Activated naive CD8-positive, alpha-beta T cell (primary cell): ENCODE data around the gene ZC3H18.

Experiments used
- H3K27ac Mint-ChIP-seq: one replicate; pipeline ENCODE4 v1.8.0; 2021; ENCODE audit warnings: mixed read lengths
- H3K27me3 Mint-ChIP-seq: one replicate; pipeline ENCODE4 v1.8.0; 2021; ENCODE audit warnings: mixed read lengths
- H3K36me3 Mint-ChIP-seq: one replicate; pipeline ENCODE4 v1.8.0; 2021; ENCODE audit warnings: mixed read lengths
- H3K4me1 Mint-ChIP-seq: one replicate; pipeline ENCODE4 v1.8.0; 2021; ENCODE audit warnings: low read depth, mixed read lengths
- H3K4me3 Mint-ChIP-seq: one replicate; pipeline ENCODE4 v1.8.0; 2021; ENCODE audit warnings: mild to moderate bottlenecking, mixed read lengths
- H3K9me3 Mint-ChIP-seq: one replicate; pipeline ENCODE4 v1.8.0; 2021; ENCODE audit warnings: low read depth, mixed read lengths

ZC3H18 gene

GRCh38 chr16:88610909-88611812 is 41.0 kb downstream of the ZC3H18 start:
- Mint-ChIP-seq H3K4me1 (peaks cover 10% of the 10 kb centered on the region), H3K9me3 (no peaks in the 10 kb centered on the region), H3K27me3 (no peaks in the 10 kb centered on the region), H3K36me3 (peaks cover 7% of the 10 kb centered on the region), H3K27ac (no peak overlapping the region), H3K4me3 (no peak overlapping the region)

GRCh38 chr16:88613293-88613692 is 43.1 kb downstream of the ZC3H18 start:
- Mint-ChIP-seq H3K4me1 (peaks cover 17% of the 10 kb centered on the region), H3K36me3 (peaks cover 7% of the 10 kb centered on the region), H3K4me3 (no peak overlapping the region), H3K27me3 (no peaks in the 10 kb centered on the region), H3K9me3 (no peaks in the 10 kb centered on the region), H3K27ac (no peak overlapping the region)

GRCh38 chr16:88613911-88614817 is 44.0 kb downstream of the ZC3H18 start:
- Mint-ChIP-seq H3K9me3 (no peaks in the 10 kb centered on the region), H3K27me3 (no peaks in the 10 kb centered on the region), H3K4me1 (peaks cover 26% of the 10 kb centered on the region), H3K27ac (no peak overlapping the region), H3K4me3 (no peak overlapping the region), H3K36me3 (peaks cover 7% of the 10 kb centered on the region)

GRCh38 chr16:88614818-88615580 is 44.8 kb downstream of the ZC3H18 start:
- no peak overlapping the region for H3K27ac Mint-ChIP-seq
- no peaks in the 10 kb centered on the region for H3K27me3 Mint-ChIP-seq
- H3K9me3 Mint-ChIP-seq, result no peaks in the 10 kb centered on the region
- H3K4me1 Mint-ChIP-seq, result peaks cover 34% of the 10 kb centered on the region
- H3K36me3 Mint-ChIP-seq, result peaks cover 7% of the 10 kb centered on the region
- no peak overlapping the region for H3K4me3 Mint-ChIP-seq

DNA sequence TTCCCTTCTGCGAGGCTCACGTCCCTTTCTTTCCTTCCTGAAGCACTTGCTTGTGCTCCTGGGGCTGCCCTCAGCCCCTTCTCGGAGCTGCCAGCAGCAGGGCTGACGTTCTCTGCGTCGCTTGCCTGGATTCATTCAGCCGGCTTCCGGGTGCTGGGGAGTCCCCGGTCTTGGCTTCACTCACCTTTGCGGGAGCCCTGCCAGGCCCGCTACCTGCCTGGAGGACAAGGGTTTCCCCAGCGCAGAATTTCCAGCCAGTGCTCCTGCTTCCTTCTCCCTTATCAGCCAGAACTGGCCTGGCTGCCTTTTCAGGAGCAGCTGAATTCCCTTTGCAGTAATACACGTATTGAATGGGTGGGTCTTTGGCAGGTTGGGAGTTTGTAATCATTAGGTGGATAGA is 46.1 kb downstream of the ZC3H18 start:
- Mint-ChIP-seq H3K27ac (peak overlapping the region; percentile 10), H3K27me3 (no peaks in the 10 kb centered on the region), H3K4me3 (no peak overlapping the region), H3K36me3 (peaks cover 4% of the 10 kb centered on the region), H3K9me3 (no peaks in the 10 kb centered on the region), H3K4me1 (peaks cover 42% of the 10 kb centered on the region)

DNA sequence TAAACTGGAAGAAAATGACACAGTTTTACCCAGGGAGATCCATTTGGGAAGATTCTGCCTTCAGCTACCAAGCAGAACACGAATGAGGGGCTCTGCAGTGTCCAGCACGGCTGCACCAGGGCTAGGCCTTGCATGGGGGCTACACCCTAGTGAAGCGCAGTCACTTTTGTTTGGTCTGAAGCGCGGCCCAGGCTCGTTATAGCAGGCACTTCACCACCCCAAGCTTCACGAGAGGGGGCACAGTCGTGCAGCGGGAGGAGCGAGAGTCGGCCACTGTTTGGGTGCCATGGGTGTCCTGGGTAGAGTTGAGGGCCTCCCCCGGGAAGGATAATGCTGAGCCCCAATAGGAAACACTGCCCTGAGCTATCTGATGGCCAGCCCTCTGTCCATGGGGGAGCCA is 46.5 kb downstream of the ZC3H18 start:
- no peak overlapping the region for H3K4me3 Mint-ChIP-seq
- H3K9me3 Mint-ChIP-seq, result no peaks in the 10 kb centered on the region
- H3K36me3 Mint-ChIP-seq, result peaks cover 4% of the 10 kb centered on the region
- H3K4me1 Mint-ChIP-seq, result peaks cover 45% of the 10 kb centered on the region
- no peaks in the 10 kb centered on the region for H3K27me3 Mint-ChIP-seq
- peak overlapping the region; percentile 10 for H3K27ac Mint-ChIP-seq

GRCh38 chr16:88617268-88618031 is 47.2 kb downstream of the ZC3H18 start:
- Mint-ChIP-seq H3K4me3 (no peak overlapping the region), H3K4me1 (peaks cover 45% of the 10 kb centered on the region), H3K27me3 (no peaks in the 10 kb centered on the region), H3K36me3 (peaks cover 4% of the 10 kb centered on the region), H3K27ac (peak overlapping the region; percentile 61), H3K9me3 (no peaks in the 10 kb centered on the region)

GRCh38 chr16:88618182-88618955 is 48.2 kb downstream of the ZC3H18 start:
- H3K27me3 Mint-ChIP-seq, result no peaks in the 10 kb centered on the region
- H3K36me3 Mint-ChIP-seq, result peaks cover 4% of the 10 kb centered on the region
- peaks cover 42% of the 10 kb centered on the region for H3K4me1 Mint-ChIP-seq
- no peaks in the 10 kb centered on the region for H3K9me3 Mint-ChIP-seq
- no peak overlapping the region for H3K27ac Mint-ChIP-seq
- H3K4me3 Mint-ChIP-seq, result no peak overlapping the region

GRCh38 chr16:88618956-88619667 is 48.9 kb downstream of the ZC3H18 start:
- peak overlapping the region; percentile 28 for H3K27ac Mint-ChIP-seq
- H3K4me1 Mint-ChIP-seq, result peaks cover 38% of the 10 kb centered on the region
- H3K9me3 Mint-ChIP-seq, result no peaks in the 10 kb centered on the region
- no peak overlapping the region for H3K4me3 Mint-ChIP-seq
- H3K36me3 Mint-ChIP-seq, result no peaks in the 10 kb centered on the region
- H3K27me3 Mint-ChIP-seq, result no peaks in the 10 kb centered on the region

DNA sequence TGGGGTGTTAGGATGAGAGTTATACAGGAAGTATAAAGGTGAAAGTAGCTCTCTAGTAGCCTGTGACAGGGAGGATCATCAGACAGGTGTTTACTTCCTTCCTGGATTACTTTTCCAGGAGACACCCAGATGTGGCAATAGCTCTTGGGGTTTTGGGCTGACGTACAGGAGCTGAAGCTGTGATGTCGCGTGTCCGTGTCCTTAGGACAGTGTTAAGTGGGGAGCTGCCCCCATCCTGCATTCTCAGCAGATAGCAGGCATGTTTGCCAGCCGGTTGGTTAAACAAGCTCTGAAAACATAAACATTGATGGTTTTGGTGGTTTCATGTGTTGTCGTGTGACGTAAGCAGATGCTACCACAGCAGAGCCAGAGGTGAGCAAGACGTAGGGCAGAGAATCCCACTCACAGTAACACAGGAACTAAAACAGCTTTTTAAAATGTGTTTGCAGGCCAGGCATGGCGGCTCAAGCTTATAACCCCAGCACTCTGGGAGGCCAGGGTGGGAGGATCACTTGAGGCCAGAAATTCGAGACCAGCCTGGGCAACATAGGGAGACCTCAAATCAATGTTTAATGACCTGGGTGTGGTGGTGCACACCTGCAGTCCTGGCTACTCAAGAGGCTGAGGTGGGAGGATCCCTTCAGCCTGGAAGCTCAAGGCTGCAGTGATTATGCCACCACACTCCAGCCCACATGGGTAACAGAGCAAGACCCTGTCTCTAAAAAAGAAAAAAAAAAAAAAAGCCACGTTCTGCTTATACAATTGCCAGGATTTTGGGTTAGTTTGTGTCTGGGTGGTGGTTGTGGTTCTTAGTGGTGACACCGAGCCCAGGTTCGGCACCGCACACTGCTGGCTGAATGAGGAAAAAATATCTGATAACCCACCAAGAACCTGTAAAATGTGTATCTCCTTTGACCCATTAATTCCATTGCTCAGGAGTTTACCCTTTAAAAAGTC is 49.9 kb downstream of the ZC3H18 start:
- Mint-ChIP-seq H3K9me3 (no peaks in the 10 kb centered on the region), H3K27ac (peak overlapping the region; percentile 75), H3K4me1 (peaks cover 37% of the 10 kb centered on the region), H3K36me3 (no peaks in the 10 kb centered on the region), H3K27me3 (no peaks in the 10 kb centered on the region), H3K4me3 (peak overlapping the region; percentile 58)

DNA sequence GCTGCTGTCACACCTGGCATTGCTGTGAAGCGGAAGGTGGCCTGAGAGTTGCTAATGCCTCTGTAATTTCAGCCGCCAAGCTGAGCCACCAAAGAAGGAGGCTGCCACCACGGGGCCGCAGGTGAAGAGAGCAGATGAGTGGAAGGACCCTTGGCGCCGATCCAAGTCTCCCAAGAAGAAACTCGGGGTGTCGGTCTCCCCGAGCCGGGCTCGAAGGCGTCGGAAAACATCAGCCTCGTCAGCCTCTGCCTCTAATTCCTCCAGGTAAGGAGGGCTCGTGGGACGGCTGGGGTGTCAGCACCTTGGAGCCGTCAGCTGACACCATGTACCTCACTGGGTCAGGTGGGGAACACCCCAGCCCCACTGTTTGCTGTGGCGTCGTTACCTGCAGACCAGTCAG is 51.9 kb downstream of the ZC3H18 start:
- Mint-ChIP-seq H3K27me3 (no peaks in the 10 kb centered on the region), H3K4me1 (peaks cover 31% of the 10 kb centered on the region), H3K27ac (no peak overlapping the region), H3K36me3 (no peaks in the 10 kb centered on the region), H3K9me3 (no peaks in the 10 kb centered on the region), H3K4me3 (no peak overlapping the region)

DNA sequence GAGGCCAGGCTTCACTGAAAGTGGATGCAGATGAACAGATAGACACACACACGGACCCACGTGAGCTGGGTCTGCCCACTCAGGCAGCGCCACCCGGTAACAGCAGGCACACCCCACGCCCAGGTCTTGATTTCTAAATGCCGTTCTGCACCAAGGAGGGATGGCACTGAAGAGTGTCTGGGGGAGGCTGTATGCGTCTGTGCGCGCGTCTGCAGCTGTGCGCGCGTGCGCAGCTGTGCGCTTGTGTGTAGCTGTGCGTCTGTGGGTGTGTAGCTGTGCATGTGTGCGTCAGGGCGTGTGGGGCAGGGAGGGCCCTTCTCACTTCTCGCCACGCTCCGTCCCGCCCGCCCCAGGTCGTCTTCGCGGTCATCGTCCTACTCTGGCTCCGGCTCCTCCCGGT is 52.7 kb downstream of the ZC3H18 start:
- Mint-ChIP-seq H3K27me3 (no peaks in the 10 kb centered on the region), H3K9me3 (no peaks in the 10 kb centered on the region), H3K4me1 (peaks cover 31% of the 10 kb centered on the region), H3K27ac (peak overlapping the region; percentile 41), H3K4me3 (no peak overlapping the region), H3K36me3 (no peaks in the 10 kb centered on the region)
